Fibroblast of lung (primary cell): ENCODE data around the gene TRAPPC5.

Experiments
- CTCF ChIP-seq, 2 donors: IDR thresholded peaks in 1 of 2; conservative IDR thresholded peaks in 1 of 2; 1 replicate in 1 of 2; 2 replicates in 1 of 2; pipeline ENCODE4 v1.5.1; 2011 to 2012; ENCODE audit warnings: low read length in 2 of 2, control low read depth in 1 of 2, inconsistent platforms in 1 of 2, low read depth in 1 of 2, mild to moderate bottlenecking in 1 of 2
- EZH2 ChIP-seq: IDR thresholded peaks from 2 replicates; pipeline ENCODE4 v1.5.1; 2012; ENCODE audit warnings: low read length, control low read depth, mild to moderate bottlenecking; ENCODE audit errors: missing control alignments

GRCh38 chr19:7716762-7717161, 36.1 kb downstream of the TRAPPC5 start:
- TF ChIP-seq EZH2 = no peak
- no peak for TF ChIP-seq CTCF (conservative IDR thresholded peaks at IDR 0.05 in 1 of 2, IDR thresholded peaks at IDR 0.05 in 1 of 2; ENCODE audit: low read depth in 1 of 2, low read length in 2 of 2)
